Measurements from ENCODE around the gene DHRS9. TPM values are rescaled to one million over a fixed set of nuclear protein-coding genes. Genes with fewer than 3 reads are reported as not detected.

Gene DHRS9
- total and polyA plus RNA-seq, 2 of the 4 experiments (the other 2 are of a cell fraction), result not detected

GRCh38 chr2:169072163-169072925 lies 3.0 kb downstream of the DHRS9 start:
- Histone ChIP-seq H4K91ac (ENCODE audit: insufficient read depth, low read depth, low read length) (no peak overlapping the region), H3K27me3 (ENCODE audit: control insufficient read depth, insufficient read depth, low read length) (no peaks in the 10 kb centered on the region), H3K9me3 (ENCODE audit: control insufficient read depth, insufficient read depth, low read length) (0 out of 2 replicates have a peak, but pooled peaks cover 2% of the 10 kb centered on the region), H3K9me1 (ENCODE audit: insufficient read depth, low read length) (no peaks in the 10 kb centered on the region), H4K5ac (ENCODE audit: low read depth, low read length) (no peak overlapping the region), H2AFZ (replicated peaks; ENCODE audit: low read length, poor library complexity) (no peak overlapping the region), H3K9ac (ENCODE audit: low read depth, low read length) (no peak overlapping the region), H2AK5ac (ENCODE audit: low read depth, low read length) (no peak overlapping the region), H2BK120ac (ENCODE audit: low read depth, low read length) (no peak overlapping the region), H3K4me2 (ENCODE audit: low read depth, low read length) (no peak overlapping the region), H3K4me1 (ENCODE audit: control insufficient read depth, insufficient read depth, low read length) (no peaks in the 10 kb centered on the region), H3K56ac (ENCODE audit: extremely low read depth, insufficient read depth, low read length) (no peak overlapping the region), H3K18ac (ENCODE audit: low read depth, low read length) (no peak overlapping the region), H3K36me3 (ENCODE audit: control insufficient read depth, insufficient read depth, low read length) (no peaks in the 10 kb centered on the region), H2BK5ac (ENCODE audit: low read depth, low read length, poor library complexity, severe bottlenecking) (no peak overlapping the region), H3K4me3 (ENCODE audit: insufficient read depth, low read depth, low read length) (no peak overlapping the region), H3K27ac (ENCODE audit: insufficient read depth, low read length) (no peak overlapping the region), H2AK9ac (replicated peaks; ENCODE audit: low read depth, low read length, poor library complexity) (no peak overlapping the region), H3K79me1 (ENCODE audit: low read depth in 1 of 2, low read length in 2 of 2) (no peaks in the 10 kb centered on the region), H3K23ac (ENCODE audit: low read depth, low read length) (no peak overlapping the region), H3K4ac (ENCODE audit: low read depth, low read length) (no peak overlapping the region), H2BK15ac (ENCODE audit: low read depth, low read length) (no peak overlapping the region), H3K14ac (replicated peaks; ENCODE audit: low read depth, low read length) (no peak overlapping the region), H4K8ac (ENCODE audit: low read depth in 2 of 2, low read length in 2 of 2) (no peak overlapping the region), H2BK20ac (ENCODE audit: low read depth, low read length) (no peak overlapping the region), H4K20me1 (ENCODE audit: insufficient read depth, low read length) (no peaks in the 10 kb centered on the region)
- in situ Hi-C loops (cut with MboI; ENCODE audit: low sequenced_read_pairs) (no loop called here), intact Hi-C loops (cut with micrococcal nuclease) (no loop called here), dilution Hi-C loops (cut with HindIII; ENCODE audit: low sequenced_read_pairs, unreplicated experiment) (no loop called here)
- WGBS, 2 experiments (ENCODE audit: extremely low coverage in 2 of 2, insufficient read length in 1 of 2), result 43% methylated on average over 2 of the region's 4 CpGs; no CpG with 5 or more reads in 1 of the 2 experiments
- TF ChIP-seq CEBPB (IDR thresholded peaks at IDR 0.05; ENCODE audit: low read depth, low read length) (no peak), CHD1 (IDR thresholded peaks at IDR 0.05; ENCODE audit: low read depth, low read length) (no peak), USF2 (IDR thresholded peaks at IDR 0.05; ENCODE audit: low read depth, low read length) (no peak)
- BruUV-seq (replicated peaks), result no TSS peak
- DNase-seq, result no peak
- no peak for ATAC-seq (ENCODE audit: low read depth)
- ChIA-PET POLR2A (ENCODE audit: unreplicated experiment) (no interaction called here), CTCF (no interaction called here)
